ENCODE measurements around the gene LHX4. TPM values are rescaled to one million over a fixed set of nuclear protein-coding genes. Genes with fewer than 3 reads are reported as not detected.

LHX4 gene
- total and polyA plus RNA-seq, 4 donors: under 0.01 to 0.19 (median 0.05) TPM

- Histone ChIP-seq H3K27ac (ENCODE audit: low read depth in 1 of 2, low read length in 2 of 2) (no peak overlapping the region), H3K9me3 (ENCODE audit: control insufficient read depth in 4 of 4, low read length in 3 of 4) (no peaks in the 10 kb centered on the region), H3K27me3 (ENCODE audit: control insufficient read depth in 4 of 4, insufficient read depth in 4 of 4, low read length in 3 of 4) (peaks cover 16 to 47% (median 26%) of the 10 kb centered on the region in 4 donors), H3K36me3 (ENCODE audit: control insufficient read depth in 4 of 4, insufficient read depth in 3 of 4, low read depth in 1 of 4, low read length in 3 of 4) (no peaks in the 10 kb centered on the region), H3K9ac (ENCODE audit: low read depth in 1 of 2, low read length in 2 of 2) (no peak overlapping the region), H3K4me1 (ENCODE audit: control insufficient read depth in 4 of 4, insufficient read depth in 4 of 4, low read length in 3 of 4) (peaks cover 25 to 50% (median 47%) of the 10 kb centered on the region in 4 donors), H3K4me3 (ENCODE audit: low read depth in 1 of 3, low read length in 3 of 3) (peak overlapping the region; percentile 26 to 51 (median 40))
- DNase-seq (ENCODE audit: low spot score): no peak
- 3% methylated on average over 51 of the region's 51 CpGs for WGBS
- TF ChIP-seq NR2F2 (IDR thresholded peaks at IDR 0.05) (no peak), HNF4A (conservative IDR thresholded peaks at IDR 0.05) (peak in 1 of 2 donors; percentile 15)
- TF ChIP-seq, protein P1, sequence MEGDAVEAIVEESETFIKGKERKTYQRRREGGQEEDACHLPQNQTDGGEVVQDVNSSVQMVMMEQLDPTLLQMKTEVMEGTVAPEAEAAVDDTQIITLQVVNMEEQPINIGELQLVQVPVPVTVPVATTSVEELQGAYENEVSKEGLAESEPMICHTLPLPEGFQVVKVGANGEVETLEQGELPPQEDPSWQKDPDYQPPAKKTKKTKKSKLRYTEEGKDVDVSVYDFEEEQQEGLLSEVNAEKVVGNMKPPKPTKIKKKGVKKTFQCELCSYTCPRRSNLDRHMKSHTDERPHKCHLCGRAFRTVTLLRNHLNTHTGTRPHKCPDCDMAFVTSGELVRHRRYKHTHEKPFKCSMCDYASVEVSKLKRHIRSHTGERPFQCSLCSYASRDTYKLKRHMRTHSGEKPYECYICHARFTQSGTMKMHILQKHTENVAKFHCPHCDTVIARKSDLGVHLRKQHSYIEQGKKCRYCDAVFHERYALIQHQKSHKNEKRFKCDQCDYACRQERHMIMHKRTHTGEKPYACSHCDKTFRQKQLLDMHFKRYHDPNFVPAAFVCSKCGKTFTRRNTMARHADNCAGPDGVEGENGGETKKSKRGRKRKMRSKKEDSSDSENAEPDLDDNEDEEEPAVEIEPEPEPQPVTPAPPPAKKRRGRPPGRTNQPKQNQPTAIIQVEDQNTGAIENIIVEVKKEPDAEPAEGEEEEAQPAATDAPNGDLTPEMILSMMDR (IDR thresholded peaks at IDR 0.05; ENCODE audit: low read depth, low read length, missing input control): no peak
Measured at GRCh38 chr1:180234369-180235076, 4.5 kb downstream of the LHX4 start.

DNA sequence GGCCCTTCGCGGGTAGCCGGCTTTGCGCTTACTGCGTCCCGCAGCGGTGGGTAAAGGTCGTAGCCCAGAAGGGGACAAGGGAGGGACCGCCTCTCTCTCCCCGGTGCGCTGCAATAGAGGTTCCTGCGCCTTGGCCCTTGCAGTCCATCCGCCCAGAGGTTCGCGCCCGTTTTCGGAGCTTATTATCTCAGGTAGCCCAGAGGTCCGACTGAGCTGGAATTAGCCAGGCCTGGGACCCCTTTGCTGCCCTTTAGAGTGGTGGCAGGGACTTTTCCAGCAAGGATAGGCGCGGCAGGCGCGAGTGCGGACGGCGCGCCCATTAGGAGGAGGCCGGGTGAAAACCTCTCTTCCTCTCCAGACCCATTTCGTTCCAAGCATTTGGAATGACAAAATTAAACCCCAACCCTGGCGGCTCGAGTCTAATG lies 5.0 kb downstream of the LHX4 start:
- Histone ChIP-seq H3K27me3 (ENCODE audit: control insufficient read depth in 4 of 4, insufficient read depth in 4 of 4, low read length in 3 of 4) (peaks cover 16 to 49% (median 30%) of the 10 kb centered on the region in 4 donors), H3K4me3 (ENCODE audit: low read depth in 1 of 3, low read length in 3 of 3) (peak overlapping the region in 2 of 3 donors; percentile 40 to 51), H3K4me1 (ENCODE audit: control insufficient read depth in 4 of 4, insufficient read depth in 4 of 4, low read length in 3 of 4) (peaks cover 23 to 47% (median 47%) of the 10 kb centered on the region in 4 donors), H3K9me3 (ENCODE audit: control insufficient read depth in 4 of 4, low read length in 3 of 4) (no peaks in the 10 kb centered on the region), H3K9ac (ENCODE audit: low read depth in 1 of 2, low read length in 2 of 2) (no peak overlapping the region), H3K36me3 (ENCODE audit: control insufficient read depth in 4 of 4, insufficient read depth in 3 of 4, low read depth in 1 of 4, low read length in 3 of 4) (no peaks in the 10 kb centered on the region), H3K27ac (ENCODE audit: low read depth in 1 of 2, low read length in 2 of 2) (no peak overlapping the region)
- WGBS: 4% methylated on average over 30 of the region's 30 CpGs
- no peak for TF ChIP-seq HNF4A (conservative IDR thresholded peaks at IDR 0.05)
- TF ChIP-seq TAF1 (conservative IDR thresholded peaks at IDR 0.05): no peak
- TF ChIP-seq, protein P1 (IDR thresholded peaks at IDR 0.05; ENCODE audit: low read depth, low read length, missing input control): no peak
- TF ChIP-seq JUND (IDR thresholded peaks at IDR 0.05): no peak
- TF ChIP-seq, protein P2, sequence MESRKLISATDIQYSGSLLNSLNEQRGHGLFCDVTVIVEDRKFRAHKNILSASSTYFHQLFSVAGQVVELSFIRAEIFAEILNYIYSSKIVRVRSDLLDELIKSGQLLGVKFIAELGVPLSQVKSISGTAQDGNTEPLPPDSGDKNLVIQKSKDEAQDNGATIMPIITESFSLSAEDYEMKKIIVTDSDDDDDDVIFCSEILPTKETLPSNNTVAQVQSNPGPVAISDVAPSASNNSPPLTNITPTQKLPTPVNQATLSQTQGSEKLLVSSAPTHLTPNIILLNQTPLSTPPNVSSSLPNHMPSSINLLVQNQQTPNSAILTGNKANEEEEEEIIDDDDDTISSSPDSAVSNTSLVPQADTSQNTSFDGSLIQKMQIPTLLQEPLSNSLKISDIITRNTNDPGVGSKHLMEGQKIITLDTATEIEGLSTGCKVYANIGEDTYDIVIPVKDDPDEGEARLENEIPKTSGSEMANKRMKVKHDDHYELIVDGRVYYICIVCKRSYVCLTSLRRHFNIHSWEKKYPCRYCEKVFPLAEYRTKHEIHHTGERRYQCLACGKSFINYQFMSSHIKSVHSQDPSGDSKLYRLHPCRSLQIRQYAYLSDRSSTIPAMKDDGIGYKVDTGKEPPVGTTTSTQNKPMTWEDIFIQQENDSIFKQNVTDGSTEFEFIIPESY (IDR thresholded peaks at IDR 0.05): no peak
- no peak for TF ChIP-seq REST (IDR thresholded peaks at IDR 0.05)
- no peak for TF ChIP-seq HNF4G (IDR thresholded peaks at IDR 0.05)
- no peak for TF ChIP-seq FOXA1 (IDR thresholded peaks at IDR 0.05)
- no peak for TF ChIP-seq RXRA (IDR thresholded peaks at IDR 0.05)
- no peak for TF ChIP-seq SP1 (IDR thresholded peaks at IDR 0.05)
- DNase-seq (ENCODE audit: low spot score): no peak

Measured in liver (tissue), 9 donors.